Muscle of arm (tissue), 12 donors: ENCODE measurements around the gene RAD51B. TPM values are rescaled to one million over a fixed set of nuclear protein-coding genes. Genes with fewer than 3 reads are reported as not detected.
A peak's percentile ranks its signal among the peaks of the same experiment; 100 is the strongest.
"Not testable (repeated sequence)": the region's sequence is repeated elsewhere in the genome, so short reads cannot be mapped to it uniquely, and the experiment has no call there.

Experiments used
- DNase-seq: peaks from one replicate; pipeline ENCODE4 v3.0.0-alpha.2; 2013
- polyA plus RNA-seq, 12 donors: library from polyadenylated mRNA; unstranded; fragments of 120-200 nt; gene quantifications; one replicate each; pipeline ENCODE4 v1.2.1, GENCODE V29; 2013; ENCODE audit not compliant: insufficient read length in 12 of 12

RAD51B gene
- polyA plus RNA-seq, 12 donors = 6.3 to 13.1 (median 9.7) TPM; not detected in 2

- DNase-seq = no peak
These were observed 163.4 kb downstream of the RAD51B start for GRCh38 chr14:67982711-67983608.

GRCh38 chr14:67984274-67984673 is 164.7 kb downstream of the RAD51B start:
- DNase-seq = no peak

GRCh38 chr14:67986131-67986841 is 166.7 kb downstream of the RAD51B start:
- DNase-seq = no peak

GRCh38 chr14:67987606-67988005 is 168.0 kb downstream of the RAD51B start:
- peak; percentile 89 for DNase-seq

GRCh38 chr14:67988210-67988609 is 168.6 kb downstream of the RAD51B start:
- not testable (repeated sequence) for DNase-seq

GRCh38 chr14:67990576-67990975 is 171.0 kb downstream of the RAD51B start:
- no peak for DNase-seq

GRCh38 chr14:67994531-67994930 is 175.0 kb downstream of the RAD51B start:
- DNase-seq = no peak

GRCh38 chr14:67996235-67996634 is 176.7 kb downstream of the RAD51B start:
- no peak for DNase-seq

- no peak for DNase-seq
These were observed 179.3 kb downstream of the RAD51B start for GRCh38 chr14:67998834-67999233.

GRCh38 chr14:67999290-67999689 is 179.7 kb downstream of the RAD51B start:
- no peak for DNase-seq

- DNase-seq = peak; percentile 82
These were observed 180.3 kb downstream of the RAD51B start for GRCh38 chr14:67999705-68000384.

- DNase-seq = no peak
These were observed 180.9 kb downstream of the RAD51B start for GRCh38 chr14:68000511-68000910.

- no peak for DNase-seq
These were observed 188.9 kb downstream of the RAD51B start for GRCh38 chr14:68008491-68008890.

GRCh38 chr14:68011406-68012028 is 191.9 kb downstream of the RAD51B start:
- peak; percentile 87 for DNase-seq

GRCh38 chr14:68012871-68013270 is 193.3 kb downstream of the RAD51B start:
- DNase-seq = no peak

- no peak for DNase-seq
These were observed 193.7 kb downstream of the RAD51B start for GRCh38 chr14:68013326-68013725.

GRCh38 chr14:68014771-68015170 is 195.2 kb downstream of the RAD51B start:
- DNase-seq = no peak

GRCh38 chr14:68015356-68016254 is 196.0 kb downstream of the RAD51B start:
- no peak for DNase-seq

GRCh38 chr14:68016255-68016914 is 196.8 kb downstream of the RAD51B start:
- no peak for DNase-seq

- DNase-seq = no peak
These were observed 199.0 kb downstream of the RAD51B start for GRCh38 chr14:68018598-68018997.
